HCT116 (cell line): ENCODE data around the gene FTO. TPM values are rescaled to one million over a fixed set of nuclear protein-coding genes. Genes with fewer than 3 reads are reported as not detected.

Source experiments
- ATAC-seq: fragments of 200-7000 bp; cut with Tn5 transposase; 2 replicates; pipeline ENCODE4 v1.9.1; 2020; ENCODE audit warnings: mild to moderate bottlenecking, moderate library complexity
- BruUV-seq: library from RNA; stranded (reverse); fragments of 400-500 nt; replicated peaks from 2 replicates; lab custom pipeline; 2021; lab: Mats Ljungman, UMichigan
- CTCF ChIA-PET: fragments of 300-600 bp; sonication (Branson Sonifier 250); formaldehyde crosslinking; loops from one replicate; lab custom pipeline; 2021; ENCODE audit warnings: antibody characterized with exemption; lab: Charles Lee
- POLR2A ChIA-PET: fragments of 300-600, 350-600 bp; sonication (Branson Sonifier 250); formaldehyde crosslinking; loops from one replicate; lab custom pipeline; 2021; ENCODE audit warnings: antibody characterized with exemption; lab: Charles Lee
- RAD21 ChIA-PET, 2 experiments: fragments of 300-600 bp; sonication (Branson Sonifier 250); formaldehyde crosslinking; loops; one replicate each; lab custom pipeline; 2023; ENCODE audit warnings: low total read pairs in 2 of 2; ENCODE audit not compliant: uncharacterized antibody in 2 of 2, unreplicated experiment in 2 of 2, low non-redundant PET in 1 of 2; lab: Charles Lee
- DNase-seq: peaks from one replicate; pipeline ENCODE4 v3.0.0-alpha.2; 2010; ENCODE audit warnings: low read depth, low spot score
- H2AFZ ChIP-seq: fragments of 200-600 bp; shearing (Covaris generic), sonication (generic); 2 replicates; pipeline ENCODE4 v1.6.1; 2017; ENCODE audit warnings: low read depth, mixed run types, mixed read lengths, antibody characterized with exemption, low read length; ENCODE audit not compliant: poor library complexity, severe bottlenecking
- H3K27ac ChIP-seq: 2 replicates; pipeline ENCODE4 v1.5.1; 2012; ENCODE audit warnings: low read depth, low read length
- H3K27me3 ChIP-seq: fragments of 200-600 bp; sonication (generic); 2 replicates; pipeline ENCODE4 v1.6.1; 2016; ENCODE audit warnings: mixed run types, low read length, mixed read lengths; ENCODE audit not compliant: insufficient read depth
- H3K36me3 ChIP-seq, 2 experiments: fragments of 200-500 bp in 1 of 2; fragments of 200-600 bp in 1 of 2; sonication (Bioruptor generic) in 1 of 2; sonication (generic) in 1 of 2; 2 replicates each; pipeline versions ENCODE4 v1.5.1 to v1.6.1; 2014 to 2016; ENCODE audit warnings: low read length in 2 of 2, inconsistent platforms in 1 of 2, mixed read lengths in 1 of 2, mixed run types in 1 of 2; ENCODE audit not compliant: insufficient read depth in 2 of 2, control insufficient read depth in 1 of 2
- H3K4me1 ChIP-seq, 2 experiments: fragments of 200-600 bp in 1 of 2; sonication (generic) in 1 of 2; 2 replicates each; pipeline versions ENCODE4 v1.5.1 to v1.6.1; 2012 to 2017; ENCODE audit warnings: low read length in 2 of 2, inconsistent platforms in 1 of 2, mild to moderate bottlenecking in 1 of 2, mixed read lengths in 1 of 2, mixed run types in 1 of 2, moderate library complexity in 1 of 2; ENCODE audit not compliant: insufficient read depth in 2 of 2, control insufficient read depth in 1 of 2
- H3K4me2 ChIP-seq: fragments of 200-600 bp; sonication (generic); 2 replicates; pipeline ENCODE4 v1.6.1; 2017; ENCODE audit warnings: mixed run types, low read length, mixed read lengths
- H3K4me3 ChIP-seq, 2 experiments: fragments of 200-600 bp in 1 of 2; sonication (generic) in 1 of 2; replicated peaks in 1 of 2; 2 replicates each; pipeline ENCODE4 v1.5.1; 2011 to 2016; ENCODE audit warnings: low read length in 2 of 2, control low read depth in 1 of 2, low read depth in 1 of 2, mild to moderate bottlenecking in 1 of 2, mixed read lengths in 1 of 2, mixed run types in 1 of 2
- H3K79me2 ChIP-seq: fragments of 200-600 bp; sonication (generic); 2 replicates; pipeline ENCODE4 v1.6.1; 2017; ENCODE audit warnings: mild to moderate bottlenecking, mixed run types, low read length, moderate library complexity, mixed read lengths; ENCODE audit not compliant: insufficient read depth
- H3K9ac ChIP-seq: fragments of 200-600 bp; sonication (generic); 2 replicates; pipeline ENCODE4 v1.6.1; 2016; ENCODE audit warnings: low read length, mixed read lengths
- H3K9me2 ChIP-seq: fragments of 200-600 bp; sonication (generic), shearing (Covaris generic); 2 replicates; pipeline ENCODE4 v1.6.1; 2017; ENCODE audit warnings: mixed run types, mild to moderate bottlenecking, moderate library complexity; ENCODE audit not compliant: insufficient read depth
- H3K9me3 ChIP-seq, 2 experiments: fragments of 200-500 bp in 1 of 2; fragments of 200-600 bp in 1 of 2; sonication (Bioruptor generic) in 1 of 2; sonication (generic) in 1 of 2; 2 replicates each; pipeline ENCODE4 v1.6.1; 2014 to 2017; ENCODE audit warnings: low read length in 2 of 2, mixed read lengths in 2 of 2, inconsistent platforms in 1 of 2, low read depth in 1 of 2, mild to moderate bottlenecking in 1 of 2, mixed run types in 1 of 2, moderate library complexity in 1 of 2; ENCODE audit not compliant: control insufficient read depth in 1 of 2, insufficient read depth in 1 of 2
- H4K20me1 ChIP-seq: fragments of 200-600 bp; sonication (generic), shearing (Covaris generic); 2 replicates; pipeline ENCODE4 v1.6.1; 2017; ENCODE audit warnings: mixed run types, mild to moderate bottlenecking, moderate library complexity; ENCODE audit not compliant: insufficient read depth
- CBX3 ChIP-seq: IDR thresholded peaks from 2 replicates; pipeline ENCODE4 v1.6.1; 2012; ENCODE audit warnings: low read depth
- CEBPB ChIP-seq: IDR thresholded peaks from 2 replicates; pipeline ENCODE4 v1.6.1; 2012; ENCODE audit warnings: low read depth
- EGR1 ChIP-seq: IDR thresholded peaks from 2 replicates; pipeline ENCODE4 v1.6.1; 2012; ENCODE audit warnings: low read depth
- ELF1 ChIP-seq: IDR thresholded peaks from 2 replicates; pipeline ENCODE4 v1.6.1; 2012; ENCODE audit warnings: low read depth, borderline replicate concordance
- EZH2 ChIP-seq: fragments of 200-600 bp; sonication (generic); IDR thresholded peaks from 2 replicates; pipeline ENCODE4 v1.6.1; 2017; ENCODE audit warnings: antibody characterized with exemption, mixed run types
- EZH2phosphoT487 ChIP-seq: fragments of 200-600 bp; IDR thresholded peaks from 2 replicates; pipeline ENCODE4 v1.6.1; 2018; ENCODE audit warnings: antibody characterized with exemption, borderline replicate concordance
- FOSL1 ChIP-seq: IDR thresholded peaks from 2 replicates; pipeline ENCODE4 v1.6.1; 2012; ENCODE audit warnings: low read depth
- POLR2A ChIP-seq: IDR thresholded peaks from 2 replicates; pipeline ENCODE4 v1.7.0; 2011; ENCODE audit warnings: borderline replicate concordance; ENCODE audit not compliant: insufficient read depth, insufficient read length; ENCODE audit errors: extremely low read depth
- POLR2AphosphoS5 ChIP-seq: IDR thresholded peaks from 2 replicates; pipeline ENCODE4 v1.6.1; 2011; ENCODE audit warnings: mild to moderate bottlenecking, low read depth, low read length, moderate library complexity
- RAD21 ChIP-seq: IDR thresholded peaks from 2 replicates; pipeline ENCODE4 v1.6.1; 2012; ENCODE audit warnings: low read depth, mild to moderate bottlenecking
- REST ChIP-seq: IDR thresholded peaks from 2 replicates; pipeline ENCODE4 v1.6.1; 2012; ENCODE audit warnings: low read depth
- SP1 ChIP-seq: IDR thresholded peaks from 2 replicates; pipeline ENCODE4 v1.6.1; 2012; ENCODE audit warnings: low read depth
- SRF ChIP-seq: IDR thresholded peaks from 2 replicates; pipeline ENCODE4 v1.6.1; 2012; ENCODE audit warnings: low read depth
- TCF7L2 ChIP-seq: IDR thresholded peaks from 2 replicates; pipeline ENCODE4 v1.7.0; 2011; ENCODE audit warnings: borderline replicate concordance, inconsistent platforms; ENCODE audit not compliant: insufficient read depth, insufficient read length; ENCODE audit errors: extremely low read depth
- YY1 ChIP-seq: IDR thresholded peaks from 2 replicates; pipeline ENCODE4 v1.6.1; 2011; ENCODE audit warnings: low read length, low read depth, moderate library complexity, mild to moderate bottlenecking; ENCODE audit not compliant: insufficient replicate concordance; ENCODE audit errors: extremely low read depth
- ZBTB33 ChIP-seq: IDR thresholded peaks from 2 replicates; pipeline ENCODE4 v1.6.1; 2011; ENCODE audit warnings: mild to moderate bottlenecking, low read length, moderate library complexity; ENCODE audit not compliant: insufficient replicate concordance; ENCODE audit errors: extremely low read depth
- ZFX ChIP-seq: fragments of 450-650 bp; IDR thresholded peaks from 2 replicates; pipeline ENCODE4 v1.6.1; 2017
- intact Hi-C: fragments of 100-400 bp; cut with micrococcal nuclease; formaldehyde crosslinking; loops from 2 replicates; pipeline ENCODE4 v1.10.0; 2022
- total RNA-seq: library from RNA; stranded (reverse); gene quantifications from one replicate; pipeline ENCODE4 v1.2.1, GENCODE V29; 2021; ENCODE audit not compliant: unreplicated experiment
- TF ChIP-seq, protein P1 (sequence below): IDR thresholded peaks from 2 replicates; pipeline ENCODE4 v1.6.1; 2012
- TF ChIP-seq, protein P2 (sequence below): IDR thresholded peaks from 2 replicates; pipeline ENCODE4 v1.6.1; 2012

The FTO gene
- total RNA-seq, 1 experiment from 2014 or later = 55.2 TPM

DNA sequence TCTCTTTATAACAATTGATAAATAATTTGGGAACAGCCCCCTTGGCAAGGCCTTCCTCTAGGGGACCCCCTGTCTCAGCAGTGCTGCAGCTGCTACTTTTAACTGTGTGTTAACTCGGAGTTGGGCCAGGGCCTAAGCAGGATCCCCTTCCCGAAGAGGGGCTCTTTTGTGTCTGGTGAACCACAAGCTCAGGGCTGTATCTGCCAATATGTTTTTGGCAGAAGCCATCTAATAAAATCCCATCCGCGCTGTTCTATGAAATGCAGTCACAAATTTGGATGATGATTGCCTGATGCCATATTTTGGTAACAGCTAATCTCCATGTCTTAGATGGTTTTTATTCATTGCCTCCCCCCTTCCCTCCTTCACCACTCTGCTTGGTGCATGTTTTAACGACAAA is 267.7 kb downstream of the FTO start:
- Histone ChIP-seq H3K9me2 (no peaks in the 10 kb centered on the region), H3K27me3 (no peaks in the 10 kb centered on the region), H3K4me1 (no peaks in the 10 kb centered on the region), H4K20me1 (no peaks in the 10 kb centered on the region), H3K4me3 (no peak overlapping the region), H3K4me2 (no peak overlapping the region), H3K9me3 (no peaks in the 10 kb centered on the region), H3K27ac (no peak overlapping the region), H2AFZ (no peak overlapping the region), H3K9ac (no peak overlapping the region), H3K36me3 (no peaks in the 10 kb centered on the region), H3K79me2 (no peaks in the 10 kb centered on the region)
- ATAC-seq (no peak), DNase-seq (no peak)
- intact Hi-C loops = no loop called here
- TF ChIP-seq EGR1 (no peak), EZH2 (no peak), SP1 (no peak), RAD21 (no peak), EZH2phosphoT487 (no peak), ELF1 (no peak), CBX3 (no peak), REST (no peak), CEBPB (no peak), YY1 (no peak), POLR2A (no peak), SRF (no peak), TCF7L2 (no peak), ZBTB33 (no peak), POLR2AphosphoS5 (no peak), FOSL1 (no peak), ZFX (no peak)
- TF ChIP-seq, protein P1, sequence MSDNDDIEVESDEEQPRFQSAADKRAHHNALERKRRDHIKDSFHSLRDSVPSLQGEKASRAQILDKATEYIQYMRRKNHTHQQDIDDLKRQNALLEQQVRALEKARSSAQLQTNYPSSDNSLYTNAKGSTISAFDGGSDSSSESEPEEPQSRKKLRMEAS = no peak
- TF ChIP-seq, protein P2, sequence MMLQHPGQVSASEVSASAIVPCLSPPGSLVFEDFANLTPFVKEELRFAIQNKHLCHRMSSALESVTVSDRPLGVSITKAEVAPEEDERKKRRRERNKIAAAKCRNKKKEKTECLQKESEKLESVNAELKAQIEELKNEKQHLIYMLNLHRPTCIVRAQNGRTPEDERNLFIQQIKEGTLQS = no peak
- CTCF ChIA-PET = no interaction called here
- no TSS peak for BruUV-seq
- POLR2A ChIA-PET = no interaction called here
- RAD21 ChIA-PET = no interaction called here
